GM10248 (cell line): ENCODE measurements around the gene MOK.

Experiments used
- CTCF ChIA-PET: fragments of 300-600 bp; sonication (Branson Sonifier 250); formaldehyde crosslinking; extraction: SDS; loops from one replicate; lab custom pipeline; 2021; ENCODE audit warnings: antibody characterized with exemption; lab: Yijun Ruan, JAX
- POLR2A ChIA-PET: fragments of 350-650 bp; sonication (Branson Sonifier 250); formaldehyde crosslinking; extraction: SDS; loops from one replicate; lab custom pipeline; 2020; ENCODE audit warnings: antibody characterized with exemption; lab: Yijun Ruan, JAX
- DNase-seq: peaks from one replicate; pipeline ENCODE4 v3.0.0; 2012; ENCODE audit errors: extremely low spot score
- TF ChIP-seq, protein P1 (sequence below): IDR thresholded peaks from 2 replicates; pipeline ENCODE4 v1.5.1; 2012; ENCODE audit warnings: mild to moderate bottlenecking, low read depth; ENCODE audit errors: extremely low read depth, missing control alignments, control extremely low read depth

The MOK gene

DNA sequence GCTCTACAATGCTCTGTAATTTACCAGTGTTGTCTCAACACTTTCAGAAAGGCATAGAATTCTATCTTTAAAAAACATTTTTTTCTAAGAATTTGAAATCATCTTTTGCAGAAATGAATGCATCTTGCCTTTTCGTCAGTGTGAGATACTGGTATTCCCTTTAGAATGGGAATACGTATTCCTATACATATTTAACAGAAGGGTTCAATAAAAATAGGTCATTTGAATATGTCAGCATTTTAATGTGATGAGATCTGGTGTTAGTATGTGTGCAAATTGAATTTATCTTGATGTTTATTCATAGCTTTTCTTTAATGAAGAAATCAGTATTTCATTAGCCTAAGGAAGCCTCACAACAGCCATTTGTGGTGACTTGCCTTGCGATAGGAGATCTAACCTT, 121.1 kb downstream of the MOK start:
- DNase-seq = no peak
- TF ChIP-seq, protein P1, sequence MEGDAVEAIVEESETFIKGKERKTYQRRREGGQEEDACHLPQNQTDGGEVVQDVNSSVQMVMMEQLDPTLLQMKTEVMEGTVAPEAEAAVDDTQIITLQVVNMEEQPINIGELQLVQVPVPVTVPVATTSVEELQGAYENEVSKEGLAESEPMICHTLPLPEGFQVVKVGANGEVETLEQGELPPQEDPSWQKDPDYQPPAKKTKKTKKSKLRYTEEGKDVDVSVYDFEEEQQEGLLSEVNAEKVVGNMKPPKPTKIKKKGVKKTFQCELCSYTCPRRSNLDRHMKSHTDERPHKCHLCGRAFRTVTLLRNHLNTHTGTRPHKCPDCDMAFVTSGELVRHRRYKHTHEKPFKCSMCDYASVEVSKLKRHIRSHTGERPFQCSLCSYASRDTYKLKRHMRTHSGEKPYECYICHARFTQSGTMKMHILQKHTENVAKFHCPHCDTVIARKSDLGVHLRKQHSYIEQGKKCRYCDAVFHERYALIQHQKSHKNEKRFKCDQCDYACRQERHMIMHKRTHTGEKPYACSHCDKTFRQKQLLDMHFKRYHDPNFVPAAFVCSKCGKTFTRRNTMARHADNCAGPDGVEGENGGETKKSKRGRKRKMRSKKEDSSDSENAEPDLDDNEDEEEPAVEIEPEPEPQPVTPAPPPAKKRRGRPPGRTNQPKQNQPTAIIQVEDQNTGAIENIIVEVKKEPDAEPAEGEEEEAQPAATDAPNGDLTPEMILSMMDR = no peak
- ChIA-PET CTCF (interaction anchor here (0.8 to 1.2 kb wide), 3 partner anchors 13 to 130 kb away, joined by 3 to 4 read pairs (median 3); no protein-coding TSS in a partner anchor), POLR2A (no interaction called here)

DNA sequence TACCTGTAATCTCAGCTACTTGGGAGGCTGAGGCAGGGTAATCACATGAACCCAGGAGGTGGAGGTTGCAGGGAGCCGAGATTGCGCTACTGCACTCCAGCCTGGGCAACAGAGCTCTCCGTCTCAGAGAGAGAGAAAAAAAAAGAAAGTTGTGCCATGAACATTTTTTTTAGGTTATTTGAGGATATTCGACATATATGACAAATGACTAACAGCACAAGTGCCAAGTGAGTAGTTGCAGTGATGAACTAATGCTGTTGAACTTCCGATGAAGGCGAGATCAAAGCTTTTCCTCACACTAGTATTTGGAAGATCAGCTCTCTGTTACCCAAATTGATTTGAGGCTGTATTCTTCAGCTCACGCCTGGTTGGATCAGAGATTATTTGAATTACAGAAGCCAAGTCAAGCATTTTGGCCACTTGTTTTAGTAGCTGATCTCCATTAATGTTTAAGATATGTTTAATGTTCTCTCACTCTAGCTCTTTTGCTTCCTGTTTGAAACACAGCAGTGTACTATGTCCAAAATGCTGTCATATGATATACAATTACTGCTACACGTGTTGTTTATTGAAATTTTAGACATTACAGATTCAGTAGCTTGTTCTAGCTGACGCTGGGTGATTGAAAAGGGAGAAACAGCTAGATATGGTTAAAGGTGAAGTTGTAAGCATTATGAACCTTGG, 121.9 kb downstream of the MOK start:
- ChIA-PET POLR2A (no interaction called here), CTCF (interaction anchor here (1.2 to 1.7 kb wide), 3 partner anchors 12 to 131 kb away, joined by 3 to 4 read pairs (median 4); no protein-coding TSS in a partner anchor)
- no peak for DNase-seq
- TF ChIP-seq, protein P1 = no peak

DNA sequence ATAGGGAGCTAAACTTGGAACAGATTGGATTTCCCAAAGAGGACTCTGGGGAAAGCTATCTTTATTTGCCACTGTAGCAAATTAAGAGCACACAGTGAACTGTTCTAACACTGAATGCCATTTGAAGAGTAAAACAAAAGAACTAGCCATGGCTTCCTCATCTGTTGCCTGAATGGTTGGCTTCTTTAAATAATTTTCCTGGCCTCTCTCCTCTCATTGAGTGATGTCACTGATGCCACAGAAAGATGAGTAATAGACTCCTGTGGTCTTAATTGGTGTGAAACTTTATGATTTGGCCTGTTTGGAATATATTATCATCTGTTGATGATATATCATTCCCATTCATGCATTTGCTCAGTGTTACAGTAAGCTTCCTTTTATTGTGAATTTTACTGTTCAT, 122.8 kb downstream of the MOK start:
- ChIA-PET CTCF (interaction anchor here (1.0 to 1.7 kb wide), 6 partner anchors 9 to 113 kb away, joined by 3 to 5 read pairs (median 4); no protein-coding TSS in a partner anchor), POLR2A (no interaction called here)
- TF ChIP-seq, protein P1 = no peak
- no peak for DNase-seq

GRCh38 chr14:102181187-102181586, 123.8 kb downstream of the MOK start:
- TF ChIP-seq, protein P1 = no peak
- POLR2A ChIA-PET = no interaction called here
- no peak for DNase-seq
- CTCF ChIA-PET = interaction anchor here (0.8 to 1.7 kb wide), 11 partner anchors 10 to 474 kb away, joined by 3 to 5 read pairs (median 4); no protein-coding TSS in a partner anchor

DNA sequence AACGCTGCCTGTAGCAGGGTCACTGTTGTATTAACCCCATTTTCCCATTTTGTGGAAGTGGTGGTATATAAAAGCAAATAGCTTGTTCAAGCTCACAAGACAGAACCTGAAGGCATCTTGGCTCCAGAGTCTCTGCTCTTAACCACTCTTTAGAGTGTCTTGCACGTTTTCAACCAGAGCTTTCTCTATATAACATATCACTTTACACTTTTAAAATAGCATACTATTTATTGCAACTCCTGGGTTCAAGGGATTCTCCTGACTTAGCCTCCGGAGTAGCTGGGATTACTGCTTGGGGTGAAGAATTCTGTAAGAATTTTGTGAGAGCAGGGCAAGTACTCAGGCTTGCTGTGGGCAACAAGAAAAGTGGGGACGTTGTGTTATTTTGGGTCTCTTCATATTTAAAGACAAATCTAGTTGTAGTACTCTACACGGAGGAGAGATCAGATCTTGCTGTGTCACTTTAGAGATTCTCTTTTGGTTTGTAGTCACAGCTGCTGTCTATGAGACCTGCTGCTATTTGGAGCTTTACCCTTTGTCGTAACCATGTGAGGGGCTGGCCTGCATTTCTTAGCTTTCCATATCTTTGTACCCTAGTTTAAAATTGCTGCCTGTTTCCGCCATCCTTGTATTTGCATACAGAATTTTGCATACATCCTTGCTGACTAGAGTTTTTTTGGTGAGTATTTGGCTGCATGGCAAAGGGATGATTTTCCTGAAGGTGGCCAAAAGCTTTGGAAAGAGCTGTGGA, 124.5 kb downstream of the MOK start:
- TF ChIP-seq, protein P1 = no peak
- CTCF ChIA-PET = interaction anchor here (0.8 to 1.4 kb wide), 9 partner anchors 11 to 473 kb away, joined by 3 to 4 read pairs (median 3); no protein-coding TSS in a partner anchor
- POLR2A ChIA-PET = no interaction called here
- DNase-seq = no peak
